NOMO-1 (cell line): ENCODE data around the gene MYL11.
"Not testable (repeated sequence)": the region's sequence is repeated elsewhere in the genome, so short reads cannot be mapped to it uniquely, and the experiment has no call there.

Source experiments
- DNase-seq, 2 experiments: peaks; one replicate each; lab custom pipeline; 2025; ENCODE audit not compliant: unreplicated experiment in 2 of 2; lab: John Stamatoyannopoulos, UW

Gene MYL11

GRCh38 chr16:30374538-30374937 is at the start of gene MYL11:
TSS of gene MYL11 (plus strand) at chr16:30374802. CDS start at chr16:30374858, 56 bp downstream.
- no peak for DNase-seq

GRCh38 chr16:30334473-30334989 is 40.1 kb upstream of the MYL11 start:
- DNase-seq: peak; percentile 47 to 56

DNA sequence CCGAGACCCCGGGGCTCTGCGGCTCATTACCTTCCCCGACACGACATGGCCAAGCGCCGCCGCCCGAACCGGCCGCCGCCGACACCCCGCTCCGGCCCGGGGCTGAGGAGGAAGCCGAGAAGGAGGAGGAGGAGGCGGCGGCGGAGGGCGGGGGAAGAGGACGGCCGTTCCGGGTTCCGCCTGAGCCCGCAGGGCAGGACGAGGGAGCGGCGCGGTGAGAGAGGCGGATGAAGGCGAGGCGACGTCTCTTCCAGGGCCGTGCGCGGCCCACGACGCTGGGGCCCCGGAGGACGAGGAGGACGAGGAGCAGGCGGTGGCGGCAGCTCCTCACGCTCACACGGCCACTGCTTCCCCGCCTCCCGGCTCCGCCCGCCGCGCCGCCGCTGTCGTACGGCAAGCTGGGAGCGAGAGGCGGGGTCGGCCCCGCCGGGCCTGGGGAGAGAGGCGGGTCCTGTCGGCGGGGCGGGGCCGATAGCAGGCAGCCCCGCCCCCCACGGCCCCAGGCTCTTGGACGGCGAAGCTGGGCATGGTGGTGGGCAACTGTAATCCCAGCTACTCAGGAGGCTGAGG is 39.5 kb upstream of the MYL11 start:
- DNase-seq: peak; percentile 66 to 84

- DNase-seq: no peak
These were observed 38.8 kb upstream of the MYL11 start for GRCh38 chr16:30335598-30336474.

- DNase-seq: not testable (repeated sequence)
These were observed 36.6 kb upstream of the MYL11 start for GRCh38 chr16:30337964-30338357.

- not testable (repeated sequence) for DNase-seq
These were observed 35.9 kb upstream of the MYL11 start for GRCh38 chr16:30338715-30339114.

DNA sequence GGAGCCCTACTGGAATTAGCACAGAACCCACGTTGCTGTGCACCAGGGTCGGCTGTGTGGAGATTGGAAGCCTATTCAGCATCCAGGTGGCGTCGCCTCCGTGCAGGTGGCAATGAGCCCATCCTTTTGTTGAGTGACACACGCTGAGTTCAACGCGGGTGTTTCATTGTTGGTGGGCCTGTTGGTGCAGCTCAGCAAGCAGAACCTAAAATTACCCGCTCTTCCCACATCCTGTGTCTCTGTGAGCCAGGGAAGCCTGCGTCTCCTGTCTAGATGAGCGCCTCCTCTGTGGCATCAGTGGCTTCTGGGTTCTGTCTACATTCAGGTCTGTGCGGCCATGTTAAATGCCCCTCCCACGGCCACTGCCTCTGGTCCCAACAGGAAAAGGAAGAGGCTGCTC is 34.0 kb upstream of the MYL11 start:
- DNase-seq: no peak

- not testable (repeated sequence) for DNase-seq
These were observed 32.6 kb upstream of the MYL11 start for GRCh38 chr16:30341971-30342370.

DNA sequence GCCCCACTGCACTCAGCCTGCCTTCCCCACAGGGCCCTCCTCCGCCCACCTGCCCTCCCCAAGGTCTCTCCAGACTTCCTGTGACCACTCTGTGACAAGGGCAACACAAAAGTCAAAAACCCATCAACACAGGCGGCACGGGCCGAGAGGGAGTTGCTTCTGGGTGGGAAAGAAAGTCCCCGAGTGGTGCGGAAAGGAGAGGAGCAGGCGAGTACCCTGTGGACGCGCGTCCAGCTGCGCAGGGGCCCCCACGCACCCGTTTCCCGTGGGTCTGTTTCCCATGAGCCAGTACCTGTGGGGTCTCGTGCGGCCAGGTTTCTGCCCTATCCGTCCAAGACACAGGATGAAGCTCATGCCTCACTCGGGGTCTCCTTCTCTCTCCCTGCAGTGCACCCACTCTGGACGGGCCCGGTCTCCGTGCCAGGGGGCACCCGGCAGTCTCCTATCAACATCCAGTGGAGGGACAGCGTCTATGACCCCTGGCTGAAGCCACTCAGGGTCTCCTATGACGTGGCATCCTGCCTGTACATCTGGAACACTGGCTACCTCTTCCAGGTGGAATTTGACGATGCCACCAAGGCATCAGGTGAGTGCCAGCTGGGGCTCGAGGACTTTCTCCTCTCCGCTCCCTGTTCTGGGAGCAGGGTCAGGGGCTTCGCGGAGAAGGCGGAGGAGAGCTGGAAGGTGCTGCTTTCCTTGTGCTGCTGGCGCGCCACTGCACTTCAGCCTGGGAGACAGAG is 31.7 kb upstream of the MYL11 start:
- no peak for DNase-seq

GRCh38 chr16:30343491-30343820 is 31.1 kb upstream of the MYL11 start:
- not testable (repeated sequence) for DNase-seq

DNA sequence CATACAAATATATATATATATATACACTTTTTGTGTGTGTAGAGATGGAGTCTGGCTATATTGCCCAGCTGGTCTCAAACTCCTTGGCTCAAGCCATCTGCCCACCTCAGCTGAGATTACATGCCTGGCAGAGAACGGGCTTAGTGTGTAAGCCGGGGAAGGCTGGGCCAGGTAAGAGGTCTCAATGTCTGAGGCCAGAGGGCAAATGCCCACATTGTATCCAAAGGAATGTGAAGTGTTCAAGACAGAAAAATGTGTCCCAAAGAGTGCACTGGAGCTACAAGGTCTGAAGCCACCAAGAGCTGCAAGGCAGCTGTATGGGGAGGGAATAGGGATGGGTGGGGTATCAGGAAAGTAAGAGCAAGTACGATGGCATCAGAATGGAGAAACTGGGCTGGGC is 28.3 kb upstream of the MYL11 start:
- DNase-seq: no peak

- DNase-seq: no peak
These were observed 26.5 kb upstream of the MYL11 start for GRCh38 chr16:30348113-30348512.

GRCh38 chr16:30348929-30349328 is 25.7 kb upstream of the MYL11 start:
- DNase-seq: no peak

GRCh38 chr16:30349675-30350074 is 24.9 kb upstream of the MYL11 start:
- peak in 1 of 2 experiments; percentile 36 for DNase-seq

GRCh38 chr16:30350134-30350871 is 24.3 kb upstream of the MYL11 start:
- peak; percentile 20 to 63 for DNase-seq

GRCh38 chr16:30351001-30351441 is 23.6 kb upstream of the MYL11 start:
- DNase-seq: no peak

- no peak for DNase-seq
These were observed 22.8 kb upstream of the MYL11 start for GRCh38 chr16:30351586-30352419.

DNA sequence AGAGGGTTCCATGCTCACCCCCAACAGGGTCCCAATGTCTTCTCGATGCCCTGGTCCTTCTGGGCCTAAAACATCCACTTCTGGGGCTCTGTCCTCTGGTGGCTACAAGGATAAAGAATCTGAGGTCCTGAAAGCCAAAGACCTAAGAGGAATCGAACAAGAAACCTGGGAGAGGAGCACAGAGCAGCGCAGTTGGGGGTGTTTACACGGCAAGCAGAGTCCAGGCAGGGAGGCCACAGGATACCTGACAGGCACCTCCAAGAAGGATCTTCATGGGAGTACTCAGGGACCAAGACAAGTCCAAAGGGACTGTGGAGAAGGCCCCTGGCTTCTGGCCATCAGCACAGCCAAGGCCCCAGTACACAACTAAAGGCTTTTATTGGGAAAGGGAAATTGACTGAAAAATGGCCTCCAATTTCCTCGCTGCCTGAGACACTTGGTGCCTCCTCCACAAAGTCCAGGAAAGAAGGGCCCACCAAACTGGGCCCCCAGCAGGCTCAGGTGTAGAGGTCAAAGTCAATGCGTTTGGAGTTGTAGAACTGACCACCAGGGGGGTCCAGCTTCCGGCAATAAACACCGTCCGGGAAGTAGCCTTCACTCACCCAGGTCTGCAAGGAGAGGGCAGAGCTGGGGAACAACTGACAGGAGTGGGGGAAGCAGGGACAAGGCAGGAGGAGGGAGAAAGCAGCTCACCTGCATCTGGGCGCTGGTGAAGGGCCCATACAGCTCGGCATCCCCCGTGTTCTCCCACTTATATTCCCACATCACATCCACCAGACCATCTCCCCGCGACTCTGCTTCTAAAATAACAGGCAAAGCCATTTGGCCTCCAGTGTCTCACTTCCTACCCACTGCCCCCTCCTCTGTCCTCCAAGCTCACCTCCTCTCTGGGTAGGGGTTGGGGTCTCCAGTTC is 21.9 kb upstream of the MYL11 start:
- no peak for DNase-seq
